HG03135 (cell line): ENCODE results near the gene SOX5.

Experiments
- ATAC-seq: cut with Tn5 transposase; IDR thresholded peaks from one replicate; pipeline ENCODE4 v1.9.1; 2021; ENCODE audit warnings: mild to moderate bottlenecking, moderate library complexity; ENCODE audit not compliant: unreplicated experiment

Gene SOX5

DNA sequence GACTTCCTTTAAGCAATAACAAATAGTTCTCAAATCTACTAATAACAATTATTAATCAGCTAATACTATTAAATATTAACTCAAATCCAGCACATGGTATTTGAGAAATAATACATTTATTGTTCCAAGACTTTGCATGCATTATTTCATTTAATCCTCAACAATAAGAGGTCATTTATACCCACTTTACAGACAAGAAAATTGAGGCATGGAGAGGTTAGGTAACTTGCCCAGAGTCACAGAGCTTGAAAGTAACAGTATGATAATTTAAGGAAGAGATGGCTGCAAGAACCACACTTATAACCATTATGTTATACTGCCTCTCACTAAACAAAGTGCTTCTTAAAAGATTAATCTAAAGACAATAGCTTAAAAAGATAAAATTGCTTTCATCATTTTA lies 318.9 kb downstream of the SOX5 start:
- no peak for ATAC-seq

DNA sequence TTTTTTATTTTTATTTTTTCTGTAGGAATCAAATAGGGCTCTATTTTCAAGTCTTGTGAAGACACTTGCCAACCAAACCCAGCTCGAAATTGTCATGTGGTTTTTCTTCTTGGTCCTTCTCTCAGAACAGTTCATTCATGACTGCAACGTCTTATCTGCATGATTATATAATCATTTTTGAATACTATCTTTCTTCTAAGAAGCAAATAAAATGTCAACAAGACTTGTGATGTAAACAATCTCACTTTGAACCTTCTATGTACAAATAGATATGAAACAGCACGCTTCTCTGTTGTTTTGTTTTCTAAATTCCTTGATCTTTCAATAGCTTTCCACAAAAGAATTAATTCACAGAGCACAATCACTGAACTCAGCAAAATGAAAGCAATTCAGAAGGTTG lies 320.7 kb downstream of the SOX5 start:
- no peak for ATAC-seq

DNA sequence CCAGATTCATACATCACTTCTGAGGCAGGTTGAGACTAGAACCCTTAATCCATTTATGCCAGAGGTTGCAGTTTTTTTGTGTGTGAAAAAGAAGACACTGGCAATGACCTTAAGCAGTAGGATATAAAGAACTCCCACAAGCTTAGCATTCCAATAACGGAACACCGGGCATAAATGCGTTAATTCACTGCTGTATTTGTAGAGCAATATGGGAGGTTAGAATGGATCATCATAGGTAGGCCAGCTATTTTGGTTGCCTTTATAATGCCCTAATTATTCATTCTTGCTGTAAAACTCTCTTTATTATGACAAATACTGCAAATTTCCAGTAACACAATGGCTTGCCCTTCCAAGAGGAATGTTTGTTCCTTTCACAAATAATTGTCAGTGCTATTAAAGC lies 322.7 kb downstream of the SOX5 start:
- no peak for ATAC-seq

DNA sequence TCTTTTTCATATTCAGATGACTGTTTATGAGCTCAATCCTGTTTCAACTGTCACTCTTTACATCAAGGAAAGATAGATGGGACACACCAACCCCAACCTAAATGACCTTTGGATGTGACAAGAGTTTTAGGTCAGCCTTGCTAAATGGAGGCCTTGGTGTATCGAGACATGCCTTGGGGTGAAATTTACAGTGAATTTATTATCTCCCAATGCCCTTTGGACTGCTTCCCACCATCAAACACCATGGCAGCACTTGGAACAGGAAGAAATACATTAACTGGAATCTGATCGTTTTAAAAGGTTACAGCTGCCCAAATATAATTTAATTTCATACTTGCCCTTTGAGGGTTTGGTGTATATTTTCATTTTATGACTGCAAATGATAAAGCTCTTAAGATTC lies 327.6 kb downstream of the SOX5 start:
- no peak for ATAC-seq

DNA sequence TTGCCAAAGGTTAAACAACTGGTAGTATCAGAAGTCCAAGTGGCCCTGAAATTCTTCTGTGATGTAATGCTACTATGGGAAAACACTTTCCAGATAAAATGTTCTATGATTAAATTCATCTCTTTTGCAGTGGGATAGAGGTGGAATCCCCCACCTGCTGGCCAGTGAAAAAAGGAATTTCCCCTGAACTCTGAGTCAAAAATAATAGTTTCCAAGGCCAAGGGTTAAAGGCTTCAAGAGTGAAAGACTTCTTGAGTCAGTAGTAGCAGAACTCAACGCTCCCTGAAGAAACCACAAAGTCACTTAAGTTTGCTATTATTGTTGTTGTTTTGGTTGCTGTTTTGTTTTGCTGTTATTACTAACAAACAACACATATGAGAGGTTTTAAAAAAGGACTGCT lies 330.8 kb downstream of the SOX5 start:
- ATAC-seq = peak; percentile 55

DNA sequence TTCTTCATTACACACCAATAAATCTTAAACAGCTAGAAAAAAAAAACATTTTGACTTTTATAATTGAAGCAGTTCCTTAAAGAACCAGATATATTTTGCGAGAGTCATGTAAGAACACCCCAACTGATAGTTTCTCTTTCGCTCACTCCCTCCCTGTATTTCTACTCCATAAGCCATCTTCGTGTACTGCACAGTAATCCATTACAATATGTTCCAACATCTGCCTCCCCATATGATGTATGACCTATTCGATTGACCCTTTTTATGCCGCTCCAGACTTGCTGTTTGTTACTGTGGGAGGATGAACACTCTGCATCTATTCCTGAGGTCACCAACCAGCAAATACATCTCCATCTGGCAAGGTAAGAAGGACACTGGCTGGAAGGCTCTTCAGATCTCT lies 331.7 kb downstream of the SOX5 start:
- ATAC-seq = no peak

DNA sequence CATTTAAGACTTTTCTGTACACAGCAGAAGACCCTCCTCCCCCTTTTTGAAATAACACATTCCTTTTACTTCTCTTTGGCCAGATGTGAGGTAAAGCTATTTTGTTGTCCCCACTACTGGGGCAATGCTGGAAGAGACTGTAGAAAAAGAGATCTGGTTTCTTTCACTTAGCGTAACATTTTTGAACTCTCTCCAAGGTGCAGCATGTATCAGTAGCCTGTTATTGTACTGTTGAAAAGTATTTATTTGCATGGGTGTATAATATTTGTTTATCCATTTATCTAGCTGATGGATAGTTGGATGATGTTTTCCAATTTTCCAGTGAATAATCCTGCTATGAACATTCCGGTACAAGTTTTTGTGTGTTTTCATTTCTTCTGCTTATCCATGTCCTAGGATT lies 335.2 kb downstream of the SOX5 start:
- no peak for ATAC-seq

DNA sequence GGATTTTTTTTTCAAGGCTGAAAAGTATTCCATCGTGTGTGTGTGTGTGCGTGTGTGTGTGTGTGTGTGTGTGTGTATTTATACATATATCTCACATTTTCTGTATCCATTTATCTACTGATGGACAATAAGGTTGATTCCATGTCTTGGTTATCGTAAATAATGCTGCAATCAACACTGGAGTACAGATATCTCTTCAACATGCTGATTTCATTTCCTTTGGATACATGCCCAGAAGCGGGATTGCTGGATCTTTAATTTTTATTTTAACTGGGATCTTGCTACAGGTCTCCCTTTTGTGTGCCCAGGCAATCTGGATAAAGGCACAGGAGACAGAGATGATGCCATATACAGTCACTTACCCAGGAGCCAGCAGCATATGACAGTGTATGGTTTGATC lies 338.1 kb downstream of the SOX5 start:
- ATAC-seq = no peak

GRCh38 chr12:23600919-23601318 lies 348.6 kb downstream of the SOX5 start:
- no peak for ATAC-seq

DNA sequence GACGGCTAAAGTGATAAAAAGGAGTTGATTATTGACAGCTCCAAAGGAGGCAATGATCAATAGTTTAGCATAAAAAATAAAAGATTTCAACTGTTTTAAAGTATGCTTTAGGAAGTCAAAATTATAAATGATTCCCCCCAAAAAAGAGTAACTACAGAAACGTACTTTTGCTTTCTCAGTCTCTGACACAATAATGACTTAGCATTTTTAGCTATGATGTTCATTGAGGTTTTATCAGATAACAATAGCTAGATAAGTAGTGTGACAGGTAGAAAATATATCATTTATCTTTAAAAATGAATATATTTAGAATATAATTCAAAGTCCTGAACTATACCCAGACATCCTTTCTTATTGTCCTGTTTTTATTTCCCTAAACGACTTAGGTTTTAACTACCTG lies 352.9 kb downstream of the SOX5 start:
- no peak for ATAC-seq

DNA sequence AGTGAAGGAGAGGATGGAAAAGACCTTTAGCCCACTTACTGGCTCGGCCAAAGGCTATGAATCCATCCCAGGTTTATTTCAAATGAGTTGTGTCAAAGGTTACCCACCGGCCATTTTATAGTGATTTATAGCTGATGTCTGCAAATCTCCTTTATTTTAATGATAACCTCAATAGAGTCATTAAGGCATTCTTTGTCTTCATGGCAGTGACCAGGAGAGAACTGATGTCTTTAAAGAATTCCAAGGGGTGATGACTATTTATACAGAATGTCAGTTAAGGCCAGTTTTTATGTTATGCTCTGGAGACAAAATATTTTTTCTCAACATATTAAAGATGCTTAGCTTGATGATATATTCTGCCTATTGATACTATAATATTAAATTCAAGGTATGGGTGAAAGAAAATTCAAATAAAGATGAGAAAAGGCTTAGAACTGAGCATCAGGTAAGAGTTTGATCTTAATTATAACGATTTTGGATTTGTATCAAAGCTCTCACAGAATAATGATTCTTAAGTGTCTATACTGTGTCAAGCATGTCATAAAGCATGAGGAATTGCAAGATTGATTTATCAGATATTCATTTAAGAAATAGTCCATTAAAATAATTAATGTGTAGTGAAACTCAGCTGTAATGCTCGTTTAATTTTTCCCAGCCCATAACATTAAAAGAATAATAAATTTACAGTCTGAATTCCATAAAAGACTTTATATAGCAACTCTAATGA lies 361.5 kb downstream of the SOX5 start:
- no peak for ATAC-seq

DNA sequence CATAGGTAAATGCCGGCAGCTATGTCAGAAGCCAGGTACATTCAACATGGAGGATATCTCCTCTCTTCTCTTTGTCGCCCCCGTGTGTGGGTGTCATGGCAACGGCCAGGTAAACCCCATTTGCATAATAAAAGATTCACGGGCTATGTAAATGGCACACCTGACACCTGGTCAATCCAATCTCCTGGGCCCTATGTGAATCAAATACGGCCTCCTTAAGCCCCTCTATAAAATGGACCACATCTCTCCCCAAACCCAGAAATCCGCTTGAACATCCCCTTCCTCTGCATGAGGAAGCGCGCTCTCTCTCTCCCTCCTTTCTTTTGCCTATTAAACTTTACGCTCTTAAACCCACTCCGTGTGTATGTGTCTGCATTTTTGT lies 363.7 kb downstream of the SOX5 start:
- ATAC-seq = no peak

DNA sequence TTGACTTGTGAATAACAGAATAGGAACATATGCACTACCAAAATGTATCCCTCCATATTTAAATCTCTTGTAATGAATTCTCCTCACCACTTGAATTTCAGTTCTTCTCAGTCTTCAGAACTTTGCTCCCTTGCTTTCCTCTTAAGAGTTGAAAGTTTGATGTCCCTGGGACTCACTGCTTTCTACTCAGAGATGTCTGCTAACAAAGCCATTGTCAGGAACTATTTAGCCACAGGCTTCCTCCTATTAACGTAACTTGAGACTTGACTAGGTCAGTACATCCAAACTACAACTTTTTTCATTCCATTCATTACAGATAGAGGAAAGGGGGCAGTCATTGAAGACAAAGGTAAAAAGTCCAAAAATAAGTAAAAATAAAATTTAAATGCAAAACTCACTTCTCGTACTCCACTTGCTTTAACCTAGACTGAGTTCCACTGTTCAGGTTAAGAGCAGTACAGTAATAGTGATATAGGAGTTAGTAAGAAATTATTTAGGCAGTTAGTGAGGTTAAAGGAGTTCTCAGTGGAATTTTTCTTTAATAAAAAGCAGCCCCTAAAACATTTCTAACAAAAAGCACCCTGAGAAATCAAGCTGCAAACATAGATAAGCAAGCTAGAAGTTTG lies 364.2 kb downstream of the SOX5 start:
- ATAC-seq = no peak

- ATAC-seq = no peak
These were observed 367.6 kb downstream of the SOX5 start for GRCh38 chr12:23581913-23582312.

DNA sequence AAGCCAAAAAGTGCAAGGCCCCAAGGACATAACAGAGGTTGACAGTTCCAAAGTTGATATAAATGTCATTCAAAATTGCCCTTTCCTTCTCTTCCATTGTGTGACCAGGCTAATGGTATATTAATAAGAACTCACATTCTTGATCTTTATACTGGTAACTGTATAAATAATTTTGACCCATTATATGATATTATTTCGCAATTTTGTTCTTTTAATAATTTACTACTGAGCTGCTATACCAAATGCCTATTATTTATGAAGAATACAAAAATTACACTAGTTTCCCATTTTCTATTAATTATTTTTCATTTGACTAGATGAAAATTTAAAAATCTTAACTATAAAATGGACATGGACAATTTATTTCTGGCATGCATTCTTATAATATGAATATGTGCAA lies 370.2 kb downstream of the SOX5 start:
- no peak for ATAC-seq

DNA sequence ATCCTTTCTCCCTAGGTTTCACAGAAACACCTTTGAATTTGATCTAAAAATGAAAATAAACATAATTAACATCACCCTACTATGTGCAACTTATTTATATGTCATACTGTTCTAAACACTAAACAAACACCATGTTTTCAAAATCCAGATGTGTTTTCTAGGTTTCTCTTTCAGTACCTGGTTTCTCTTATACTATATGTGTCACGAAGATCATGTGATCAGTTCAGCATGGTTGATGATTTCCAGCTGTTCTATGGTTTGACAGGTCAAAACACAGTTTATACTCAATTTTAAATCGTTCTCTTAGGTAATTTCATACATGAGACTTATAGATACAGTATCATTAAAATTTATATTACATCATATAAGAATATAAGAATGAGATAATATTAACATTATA lies 373.1 kb downstream of the SOX5 start:
- ATAC-seq = peak; percentile 91

DNA sequence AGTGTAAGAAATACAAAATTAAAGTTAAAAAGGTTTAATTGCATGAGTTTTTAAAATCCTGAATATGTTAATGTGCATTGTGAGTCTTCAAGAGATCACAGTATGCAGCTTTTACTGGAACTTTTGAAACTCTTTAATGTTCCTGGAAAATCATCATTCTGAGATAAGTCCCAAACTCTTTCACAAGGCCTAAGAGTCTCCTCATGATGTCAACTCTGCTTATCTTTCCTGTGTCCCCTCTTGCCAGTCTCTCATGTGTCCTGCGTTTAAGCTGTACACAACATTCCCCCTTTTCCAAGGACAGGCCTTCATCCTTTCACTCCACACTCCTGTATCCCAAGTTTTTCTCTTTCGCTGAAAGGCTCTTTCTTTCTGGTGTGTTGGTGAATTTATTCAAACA lies 380.1 kb downstream of the SOX5 start:
- ATAC-seq = no peak

DNA sequence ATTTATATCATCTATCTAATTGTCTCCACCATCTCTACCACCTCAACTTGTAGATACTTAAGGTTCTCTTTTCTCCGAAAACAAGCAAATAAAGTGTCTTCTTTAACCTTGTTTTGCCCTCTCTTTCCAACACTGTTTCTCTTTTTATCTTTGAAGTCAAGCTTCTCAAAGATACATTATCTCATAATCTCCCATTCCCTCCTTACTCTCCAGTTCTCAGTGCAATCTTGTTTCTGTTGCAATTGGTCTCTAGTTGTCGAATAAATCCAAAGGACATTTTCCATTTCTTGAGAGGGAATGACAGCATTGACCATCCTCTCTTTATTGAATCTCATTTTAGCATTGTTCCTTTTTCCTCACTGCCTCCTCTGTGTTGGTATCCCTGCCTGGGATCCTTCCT lies 383.3 kb downstream of the SOX5 start:
- ATAC-seq = no peak

- ATAC-seq = no peak
These were observed 384.9 kb downstream of the SOX5 start for GRCh38 chr12:23564451-23565152.

- no peak for ATAC-seq
These were observed 387.8 kb downstream of the SOX5 start for GRCh38 chr12:23561364-23562345.

GRCh38 chr12:23560611-23561010 lies 388.9 kb downstream of the SOX5 start:
- peak; percentile 80 for ATAC-seq
